Head of caudate nucleus (tissue), 42 donors: Measurements from ENCODE around the gene EPG5.
"Not testable (repeated sequence)": the region's sequence is repeated elsewhere in the genome, so short reads cannot be mapped to it uniquely, and the experiment has no call there.

Experiments used
- DNase-seq, 42 donors: peaks; one replicate each; pipeline versions ENCODE4 v3.0.0 to v3.0.0-alpha.2; 2020 to 2021; ENCODE audit warnings: mixed read lengths in 7 of 42
- intact Hi-C: fragments of 100-400 bp; cut with DNase I; formaldehyde crosslinking; loops from one replicate; pipeline ENCODE4 v1.15.0; 2022

The EPG5 gene

DNA sequence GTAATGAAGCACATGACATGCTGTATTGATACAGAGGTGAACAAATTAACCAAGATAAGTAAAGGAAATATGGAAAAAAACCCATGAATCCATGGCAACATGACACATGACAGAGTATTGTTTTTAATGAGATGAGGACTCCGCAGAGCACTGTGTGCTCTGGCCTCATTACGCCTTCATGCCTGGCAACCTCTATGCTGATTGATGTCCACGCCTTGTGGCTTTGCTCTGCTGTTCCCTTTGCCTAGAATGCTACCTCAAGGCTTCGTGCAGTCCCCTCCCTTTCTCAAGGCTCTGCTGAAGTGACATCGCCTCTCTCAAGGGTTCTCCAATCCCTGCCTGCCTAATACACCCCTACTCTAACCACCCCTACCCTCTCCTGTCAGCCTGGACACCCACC, 133.3 kb downstream of the EPG5 start:
- no peak for DNase-seq
- intact Hi-C loops, result no loop called here

DNA sequence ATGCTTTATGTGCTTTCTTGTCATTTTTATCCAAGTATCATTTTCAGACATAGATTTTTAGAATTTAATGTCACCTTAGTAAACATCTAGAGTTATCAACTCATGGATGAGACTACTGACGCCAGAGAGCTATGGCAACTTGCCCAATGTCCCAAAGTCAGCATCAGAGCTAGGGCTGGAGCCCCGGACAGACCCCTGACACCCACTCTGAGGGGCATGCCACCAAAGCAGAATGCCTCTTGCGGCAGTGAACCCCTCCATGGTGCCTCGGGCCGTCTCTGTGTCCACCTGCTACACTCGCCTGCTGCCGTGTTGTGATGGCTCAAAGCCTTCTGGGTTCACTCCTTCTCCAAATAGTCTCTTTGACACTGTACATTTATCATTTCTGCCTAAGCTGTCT, 136.2 kb downstream of the EPG5 start:
- intact Hi-C loops, result no loop called here
- peak in 1 of 42 donors; percentile 38 for DNase-seq

DNA sequence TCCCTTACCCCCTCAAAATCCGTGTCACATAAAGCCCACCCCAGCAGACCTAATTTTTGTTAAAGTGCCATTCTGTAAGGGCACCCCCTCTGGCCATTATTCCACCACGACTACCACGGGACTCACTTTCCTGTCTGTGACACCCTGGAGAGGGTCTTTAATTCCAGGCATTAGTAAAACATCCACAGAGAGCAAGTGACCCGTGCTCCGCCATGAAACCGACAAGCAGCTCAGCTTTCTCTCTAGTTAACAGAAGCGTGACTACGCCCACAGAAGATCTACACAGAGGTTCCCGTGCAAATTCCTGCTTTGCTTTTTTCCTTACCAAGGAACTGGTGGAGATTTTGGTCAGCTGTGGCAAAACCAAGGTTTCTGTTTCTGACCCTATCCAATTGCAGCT, 137.3 kb downstream of the EPG5 start:
- intact Hi-C loops, result no loop called here
- peak in 1 of 42 donors; percentile 31 for DNase-seq

DNA sequence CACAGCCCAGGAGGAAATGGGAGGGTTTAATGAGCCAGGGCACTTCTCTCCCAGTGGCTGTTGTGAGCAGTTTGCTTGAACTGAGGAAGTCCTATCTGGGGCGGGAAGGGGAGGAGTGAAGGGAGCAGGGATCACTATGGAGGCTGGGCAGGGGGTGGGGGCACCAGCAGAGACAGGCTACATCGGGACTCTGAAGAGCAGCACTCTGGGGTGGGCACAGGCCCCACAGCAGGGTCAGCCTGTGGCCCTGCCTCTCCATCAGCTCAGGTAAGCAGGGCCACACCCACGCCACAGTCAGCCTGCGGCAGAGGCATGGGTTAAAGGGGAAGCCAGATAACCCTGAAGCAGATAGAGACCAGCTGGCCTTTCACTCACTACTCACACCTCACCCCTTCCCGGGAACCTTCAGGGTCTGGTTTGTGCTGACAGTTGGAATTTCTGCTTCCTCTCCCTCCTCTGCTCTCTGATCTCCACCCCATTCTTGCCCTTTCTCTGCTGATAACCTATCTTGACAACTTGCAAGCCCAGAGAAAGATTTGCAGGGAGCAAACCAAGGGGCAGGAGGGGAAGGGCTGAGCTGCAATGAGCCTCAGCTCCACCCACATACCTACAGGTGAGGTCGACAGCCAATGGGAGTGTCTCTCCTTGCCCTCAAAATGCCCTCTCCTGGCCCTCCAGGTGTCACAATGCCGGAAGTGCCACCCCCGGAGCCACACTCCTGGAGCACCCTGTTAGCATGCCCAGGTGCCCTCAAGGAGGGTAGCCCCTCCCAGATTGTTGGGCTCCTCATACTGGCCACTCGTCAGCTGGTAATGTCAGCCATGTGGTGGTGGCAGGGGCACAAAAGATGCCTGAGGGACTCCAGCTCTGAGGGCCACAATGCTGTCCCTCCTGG, 138.0 kb downstream of the EPG5 start:
- intact Hi-C loops, result no loop called here
- peak in 1 of 42 donors; percentile 34 for DNase-seq

DNA sequence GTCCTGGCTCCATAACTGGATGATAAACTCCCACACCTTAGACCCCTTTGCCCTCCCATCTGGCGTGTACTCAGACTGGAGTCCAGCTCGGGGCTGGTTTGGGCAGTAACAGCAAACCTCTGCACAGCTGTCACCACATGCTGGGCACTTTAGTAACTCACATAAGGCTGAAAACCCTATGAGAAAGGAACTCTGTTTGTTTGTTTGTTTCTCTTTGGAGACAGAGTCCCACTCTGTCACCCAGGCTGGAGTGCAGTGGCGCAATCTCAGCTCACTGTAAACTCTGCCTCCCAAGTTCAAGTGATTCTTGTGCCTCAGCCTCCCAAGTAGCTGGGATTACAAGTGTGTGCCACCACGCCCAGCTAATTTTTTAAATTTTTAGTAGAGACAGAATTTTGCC, 140.4 kb downstream of the EPG5 start:
- DNase-seq, intact Hi-C loops: not testable (repeated sequence)

DNA sequence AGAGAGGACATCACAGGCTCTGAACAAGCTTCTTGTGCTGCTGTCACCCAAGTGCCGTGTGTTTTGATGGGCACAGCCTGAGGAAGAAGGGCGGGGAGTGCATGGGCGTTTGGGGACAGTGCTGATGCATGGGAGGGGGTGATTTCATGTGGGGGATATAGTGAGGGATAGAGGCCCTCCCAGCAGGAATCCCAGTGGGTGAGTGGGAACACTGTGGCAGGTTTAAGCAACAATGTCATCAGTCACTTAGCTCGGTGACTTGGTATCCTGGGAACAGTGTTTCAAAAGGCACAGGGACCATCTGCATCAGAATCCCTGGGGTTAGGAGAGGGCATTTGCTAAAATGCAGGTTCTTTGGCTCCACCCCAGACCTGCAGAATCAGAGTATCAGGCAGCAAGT, 141.0 kb downstream of the EPG5 start:
- intact Hi-C loops, result no loop called here
- DNase-seq, result no peak

DNA sequence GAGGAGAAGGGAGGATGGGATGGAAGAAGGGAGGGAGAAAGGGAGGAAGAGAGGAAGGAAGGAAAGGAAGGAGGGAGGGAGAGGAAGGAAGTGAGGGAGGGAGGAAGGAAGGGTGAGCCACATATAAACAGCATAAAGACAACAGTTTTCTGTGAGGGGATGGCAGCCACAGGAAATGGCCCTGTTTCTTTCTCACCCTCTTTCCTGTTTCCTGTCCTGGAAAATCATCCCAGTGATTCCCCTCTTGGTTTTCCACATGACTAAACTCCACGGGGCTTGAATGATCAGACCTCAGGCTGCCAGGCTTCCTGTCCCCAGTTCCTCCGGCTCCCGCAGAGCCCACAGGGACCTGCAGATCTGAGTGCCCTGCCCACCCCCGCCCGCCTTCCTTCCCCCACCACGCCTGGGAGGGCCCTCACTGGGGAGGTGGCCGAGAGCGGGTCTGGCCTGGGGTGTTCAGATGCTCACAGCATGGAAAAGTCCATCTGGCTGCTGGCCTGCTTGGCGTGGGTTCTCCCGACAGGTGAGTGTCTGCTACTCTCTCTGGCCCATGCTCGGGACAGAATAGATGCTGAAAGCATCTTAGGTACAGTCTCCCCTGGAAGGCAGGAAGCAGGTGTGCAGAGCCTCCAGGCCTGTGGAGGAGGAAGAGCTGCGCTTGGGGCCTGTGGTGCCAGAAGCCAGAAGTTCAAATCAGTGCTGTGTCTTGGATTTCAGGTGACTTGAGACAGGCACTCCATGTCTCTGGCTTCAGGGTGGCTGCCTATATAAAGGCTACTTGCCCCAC, 141.7 kb downstream of the EPG5 start, which contains the start of gene SIGLEC15:
Gene SIGLEC15 (plus strand): TSS at position 418 of the 787 bp plus-strand sequence. CDS start 54 bp downstream, at position 472.
- DNase-seq, result peak in 1 of 42 donors; percentile 33
- intact Hi-C loops, result no loop called here

DNA sequence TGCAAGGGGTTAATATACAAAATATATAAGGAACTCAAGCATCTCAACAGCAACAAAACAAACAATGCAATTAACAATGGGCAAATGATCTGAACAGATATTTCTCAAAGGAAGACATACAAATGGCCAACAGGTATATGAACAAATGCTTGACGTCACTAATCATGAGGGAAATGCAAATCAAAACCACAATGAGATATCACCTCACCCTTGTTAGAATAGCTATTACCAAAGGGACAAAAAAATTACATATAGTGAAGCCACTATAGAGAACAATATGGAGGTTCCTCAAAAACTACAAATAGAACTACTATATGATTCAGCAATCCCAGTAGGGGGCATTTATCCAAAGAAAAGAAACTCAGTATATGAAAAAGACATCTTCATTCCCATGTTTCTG, 145.4 kb downstream of the EPG5 start:
- DNase-seq, result no peak
- intact Hi-C loops, result no loop called here

DNA sequence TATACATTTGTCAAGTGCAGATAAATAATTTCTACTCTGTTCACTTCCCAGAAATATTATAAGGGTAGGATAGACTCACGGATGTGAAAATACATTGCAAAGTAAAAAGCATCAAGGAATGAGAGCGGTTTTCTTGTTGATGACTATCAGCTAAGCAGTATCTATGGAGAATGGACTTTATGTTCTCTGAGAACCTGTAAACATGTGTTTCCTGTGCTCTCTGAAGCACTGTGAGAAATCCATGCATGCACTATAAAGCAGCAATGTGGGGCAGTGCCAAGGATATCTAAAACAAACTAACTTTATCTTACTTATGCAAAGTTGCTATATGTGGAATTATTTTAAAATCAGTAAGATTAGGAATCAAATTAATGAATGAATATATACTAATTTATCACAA, 146.1 kb downstream of the EPG5 start:
- DNase-seq, result no peak
- intact Hi-C loops, result no loop called here

DNA sequence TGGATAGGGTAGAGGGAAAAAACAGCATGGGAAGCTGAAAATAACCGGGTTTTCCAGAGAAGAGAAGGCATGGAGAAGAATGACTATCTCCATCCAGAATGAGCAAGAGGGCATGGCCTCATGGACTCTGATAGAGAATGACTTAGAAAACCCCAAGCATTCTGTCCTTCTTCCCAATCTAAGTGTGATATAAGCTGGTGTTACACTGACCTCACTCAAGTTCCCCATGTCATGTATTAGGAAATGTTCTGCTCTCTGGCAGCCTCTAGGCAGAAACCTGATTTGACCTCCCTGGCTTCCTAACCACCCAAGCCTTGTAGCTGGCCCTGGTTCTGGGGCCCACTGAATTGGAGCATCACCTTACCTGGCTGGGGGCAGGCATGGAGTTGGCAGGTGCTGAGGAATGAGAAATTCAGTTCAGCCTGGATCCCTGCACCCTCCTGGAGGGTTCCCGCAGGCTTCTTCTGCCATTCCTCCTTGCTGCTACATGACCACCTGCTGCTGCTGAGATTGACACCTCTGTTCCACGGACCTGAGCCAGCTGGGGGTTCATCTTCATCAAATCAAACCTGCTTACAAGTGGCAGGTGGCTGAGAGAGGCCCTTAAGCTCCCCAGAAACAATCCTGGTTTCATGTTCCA, 146.9 kb downstream of the EPG5 start:
- no peak for DNase-seq
- intact Hi-C loops, result no loop called here

DNA sequence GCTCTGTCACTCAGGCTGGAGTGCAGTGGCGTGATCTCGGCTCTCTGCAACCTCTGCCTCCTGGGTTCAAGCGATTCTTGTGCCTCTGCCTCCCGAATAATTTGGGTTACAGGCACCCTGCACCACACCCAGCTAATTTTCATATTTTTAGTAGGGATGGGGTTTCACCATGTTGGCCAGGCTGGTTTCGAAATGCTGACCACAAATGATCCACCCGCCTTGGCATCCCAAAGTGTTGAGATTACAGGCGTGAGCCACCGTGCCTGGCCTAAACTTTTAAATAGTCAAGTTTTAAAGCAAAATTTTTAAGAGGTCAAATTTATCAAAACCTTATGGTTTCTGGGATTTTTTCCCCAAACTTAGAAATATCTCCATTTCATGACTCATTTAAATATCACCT, 148.4 kb downstream of the EPG5 start:
- DNase-seq, result not testable (repeated sequence)

DNA sequence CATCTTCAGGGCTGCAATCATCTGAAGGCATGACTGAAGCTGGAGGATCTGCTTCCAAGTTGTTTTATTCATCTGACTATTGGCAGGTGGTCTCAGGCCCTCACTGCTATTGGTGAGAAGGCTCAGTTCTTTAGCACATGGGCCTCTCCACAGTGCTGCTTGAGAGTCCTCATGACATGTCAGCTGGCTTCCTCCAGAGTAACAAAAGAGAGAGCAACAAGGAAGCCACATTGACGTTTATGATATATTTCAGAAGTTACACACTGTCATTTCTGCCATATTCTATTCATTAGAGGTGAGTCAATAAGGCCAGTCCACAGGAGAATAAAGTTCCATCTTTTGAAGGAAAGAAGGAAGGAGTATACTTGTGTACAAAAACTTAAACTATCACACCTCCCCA, 149.6 kb downstream of the EPG5 start:
- intact Hi-C loops, result no loop called here
- DNase-seq, result no peak

More for the DNA sequence above, 148.4 kb downstream of the EPG5 start:
- intact Hi-C loops, result not testable (repeated sequence)

DNA sequence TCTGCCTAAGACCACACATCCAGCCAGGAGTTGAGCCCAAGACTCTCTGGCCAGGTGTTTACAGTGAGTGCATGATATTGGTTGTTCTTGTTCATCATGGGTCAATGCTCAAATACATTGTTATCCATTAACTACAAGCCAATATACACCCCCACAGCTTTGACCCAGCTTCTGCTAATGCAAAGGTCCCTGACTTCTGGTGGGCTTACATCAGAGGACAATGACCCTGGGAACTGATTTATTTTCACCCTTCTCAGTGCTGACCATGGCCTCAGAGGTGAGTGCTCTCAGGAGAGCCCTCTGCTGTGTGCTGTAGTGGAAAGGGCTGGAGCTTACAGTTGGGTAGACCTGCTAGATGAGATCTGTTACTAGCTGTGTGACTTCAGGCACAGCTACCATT, 152.4 kb downstream of the EPG5 start:
- intact Hi-C loops, DNase-seq: not testable (repeated sequence)

DNA sequence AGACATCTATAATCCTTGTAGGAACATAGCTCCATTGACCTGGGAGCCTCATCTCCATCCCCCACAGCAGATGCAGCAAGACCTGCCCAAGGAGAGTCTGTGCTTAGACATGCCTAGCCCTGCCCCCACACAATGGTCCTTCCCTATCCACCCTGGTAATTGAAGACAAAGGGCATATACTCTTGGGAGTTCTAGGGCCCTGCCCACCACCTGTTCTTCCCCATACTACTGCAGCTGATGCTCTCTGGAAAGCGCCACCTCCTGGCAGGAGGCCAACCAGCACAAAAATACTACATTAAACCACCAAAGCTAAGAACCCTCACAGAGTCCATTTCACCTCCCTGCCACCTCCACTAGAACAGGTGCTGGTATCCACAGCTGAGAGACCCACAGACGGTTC, 160.0 kb downstream of the EPG5 start:
- DNase-seq, intact Hi-C loops: not testable (repeated sequence)

DNA sequence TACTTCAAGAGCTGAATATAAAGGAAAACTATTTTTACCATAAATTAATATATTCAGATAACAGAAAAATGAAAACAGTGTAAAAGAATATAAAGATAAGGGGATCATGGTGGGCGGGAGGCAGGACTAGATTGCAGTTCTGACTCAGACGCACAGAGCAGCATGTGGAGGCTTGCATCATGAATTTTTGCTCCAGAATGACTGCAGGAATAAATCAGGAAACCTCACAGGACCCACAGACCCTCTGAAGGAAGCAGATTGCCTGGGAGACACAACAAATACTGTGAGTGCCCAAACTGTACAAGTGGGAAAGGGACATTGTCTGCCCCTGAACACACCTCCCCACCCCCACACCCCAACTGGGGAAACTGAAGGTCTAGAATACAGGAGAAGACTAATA, 160.9 kb downstream of the EPG5 start:
- intact Hi-C loops, result no loop called here
- peak in 5 of 42 donors; percentile 13 to 40 (median 26) for DNase-seq

DNA sequence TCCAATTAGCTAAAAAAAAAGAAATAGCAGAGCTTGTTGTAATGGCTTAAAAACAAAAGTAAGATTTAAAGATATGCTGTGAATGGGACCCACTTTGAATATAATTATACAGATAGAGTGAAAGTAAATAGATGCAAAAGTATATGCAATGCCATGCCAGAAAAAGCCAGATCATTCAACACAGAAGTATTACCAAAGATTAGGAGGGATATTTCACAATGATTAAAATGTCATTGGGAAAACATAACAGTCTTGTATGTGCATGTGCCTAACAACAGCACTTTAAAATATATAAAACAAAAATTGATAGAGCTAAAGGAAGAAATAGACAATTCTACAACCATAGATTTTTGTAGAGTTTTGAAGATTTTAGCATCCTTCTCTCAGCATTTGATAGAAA, 161.6 kb downstream of the EPG5 start:
- intact Hi-C loops, result no loop called here
- DNase-seq, result no peak

DNA sequence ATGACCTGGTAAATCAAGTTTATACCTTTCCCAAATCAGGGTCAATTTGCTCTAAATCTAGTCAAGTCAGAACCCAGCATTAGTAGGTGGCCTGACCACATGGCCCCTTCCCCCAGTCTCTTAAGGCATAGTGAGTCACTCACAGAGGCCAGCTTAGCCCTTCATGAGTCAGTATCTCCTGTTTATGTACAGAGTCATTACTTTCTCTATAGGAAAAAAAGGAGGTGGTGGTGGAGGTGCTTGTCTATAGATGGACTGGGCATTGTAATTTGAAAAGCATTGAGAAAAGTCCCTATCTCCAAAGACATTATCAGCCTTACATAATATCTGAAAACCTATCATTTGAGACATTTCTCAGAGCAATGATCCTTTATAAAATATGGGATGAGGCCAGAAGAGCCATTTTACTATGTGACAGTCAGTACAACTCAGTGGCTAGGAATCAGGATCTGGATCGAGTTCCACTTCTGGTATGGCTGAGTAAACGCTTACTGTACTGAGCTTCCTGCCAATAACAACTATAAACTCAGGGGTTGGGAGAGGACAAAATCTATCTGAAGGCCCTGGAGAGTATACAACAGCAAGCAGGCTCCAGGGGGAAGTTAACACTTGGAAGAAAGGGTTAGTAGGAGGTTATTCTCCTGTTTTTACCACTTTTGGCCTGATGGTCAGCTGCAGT, 164.2 kb downstream of the EPG5 start:
- intact Hi-C loops, result no loop called here
- no peak for DNase-seq

DNA sequence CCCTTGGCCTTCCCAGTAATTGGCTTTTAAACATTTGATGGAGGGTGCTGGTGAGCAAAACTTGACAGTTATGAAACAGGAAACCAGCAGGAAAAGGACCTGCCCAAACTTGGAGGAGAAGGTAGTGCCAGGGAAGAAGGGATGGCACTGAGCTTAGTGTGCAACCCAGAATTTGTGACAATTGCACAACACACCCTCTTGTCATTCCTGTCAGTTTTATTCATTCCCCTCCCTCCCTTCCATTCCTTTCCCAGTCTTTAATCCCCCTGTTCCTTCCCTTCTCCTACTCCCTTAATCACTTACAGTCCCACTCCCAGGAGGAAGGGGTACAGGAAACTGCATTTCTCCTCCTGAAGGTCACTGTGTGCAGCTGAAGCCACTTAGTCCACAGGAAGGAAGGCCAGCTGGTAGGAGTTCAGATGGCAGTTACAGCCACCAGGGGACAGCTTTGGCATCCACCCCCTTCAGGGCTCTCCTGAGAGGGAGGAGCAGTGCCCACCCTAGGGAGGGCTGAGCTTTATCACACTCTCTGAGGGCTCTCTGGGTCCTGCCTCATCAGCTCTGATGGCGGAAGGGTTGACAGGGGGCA, 165.6 kb downstream of the EPG5 start:
- intact Hi-C loops, result no loop called here

More for the DNA sequence above, 165.6 kb downstream of the EPG5 start:
- no peak for DNase-seq
